Choroid plexus epithelial cell (primary cell): ENCODE measurements around the gene GNAZ.

Experiments used
- DNase-seq: peaks from one replicate; pipeline ENCODE4 v3.0.0-alpha.2; 2010; ENCODE audit warnings: low read depth
- H3K4me3 ChIP-seq: 2 replicates; pipeline ENCODE4 v1.5.1; 2011; ENCODE audit warnings: low read depth, mild to moderate bottlenecking, control low read depth, low read length, moderate library complexity
- TF ChIP-seq, protein P1 (sequence below): conservative IDR thresholded peaks from 2 replicates; pipeline ENCODE4 v1.5.1; 2011; ENCODE audit warnings: low read depth, mild to moderate bottlenecking, control low read depth, inconsistent platforms, low read length, moderate library complexity

The GNAZ gene

GRCh38 chr22:23138584-23139435 is 68.5 kb downstream of the GNAZ start:
- no peak for DNase-seq
- TF ChIP-seq, protein P1, sequence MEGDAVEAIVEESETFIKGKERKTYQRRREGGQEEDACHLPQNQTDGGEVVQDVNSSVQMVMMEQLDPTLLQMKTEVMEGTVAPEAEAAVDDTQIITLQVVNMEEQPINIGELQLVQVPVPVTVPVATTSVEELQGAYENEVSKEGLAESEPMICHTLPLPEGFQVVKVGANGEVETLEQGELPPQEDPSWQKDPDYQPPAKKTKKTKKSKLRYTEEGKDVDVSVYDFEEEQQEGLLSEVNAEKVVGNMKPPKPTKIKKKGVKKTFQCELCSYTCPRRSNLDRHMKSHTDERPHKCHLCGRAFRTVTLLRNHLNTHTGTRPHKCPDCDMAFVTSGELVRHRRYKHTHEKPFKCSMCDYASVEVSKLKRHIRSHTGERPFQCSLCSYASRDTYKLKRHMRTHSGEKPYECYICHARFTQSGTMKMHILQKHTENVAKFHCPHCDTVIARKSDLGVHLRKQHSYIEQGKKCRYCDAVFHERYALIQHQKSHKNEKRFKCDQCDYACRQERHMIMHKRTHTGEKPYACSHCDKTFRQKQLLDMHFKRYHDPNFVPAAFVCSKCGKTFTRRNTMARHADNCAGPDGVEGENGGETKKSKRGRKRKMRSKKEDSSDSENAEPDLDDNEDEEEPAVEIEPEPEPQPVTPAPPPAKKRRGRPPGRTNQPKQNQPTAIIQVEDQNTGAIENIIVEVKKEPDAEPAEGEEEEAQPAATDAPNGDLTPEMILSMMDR: no peak
- H3K4me3 ChIP-seq: no peak overlapping the region

DNA sequence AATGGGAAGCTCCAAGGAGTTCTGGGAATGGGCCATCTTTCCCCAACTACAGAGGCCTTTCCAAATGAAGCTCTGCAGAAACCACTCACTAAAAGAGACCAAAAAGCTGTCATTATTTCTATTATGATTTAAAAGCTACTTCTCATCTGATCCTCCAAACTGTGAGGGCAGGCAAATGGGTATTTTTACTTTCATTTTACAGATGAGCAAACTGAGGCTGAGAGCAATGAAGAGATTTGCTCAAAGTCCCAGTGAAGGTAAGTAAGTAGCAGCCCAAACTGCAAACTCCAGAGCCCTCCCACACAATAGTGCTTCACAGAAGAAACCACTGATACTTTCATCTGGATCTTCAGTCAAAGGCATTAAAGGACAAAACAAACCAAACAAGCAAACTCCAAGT is 70.1 kb downstream of the GNAZ start:
- TF ChIP-seq, protein P1: no peak
- DNase-seq: no peak
- H3K4me3 ChIP-seq: no peak overlapping the region

DNA sequence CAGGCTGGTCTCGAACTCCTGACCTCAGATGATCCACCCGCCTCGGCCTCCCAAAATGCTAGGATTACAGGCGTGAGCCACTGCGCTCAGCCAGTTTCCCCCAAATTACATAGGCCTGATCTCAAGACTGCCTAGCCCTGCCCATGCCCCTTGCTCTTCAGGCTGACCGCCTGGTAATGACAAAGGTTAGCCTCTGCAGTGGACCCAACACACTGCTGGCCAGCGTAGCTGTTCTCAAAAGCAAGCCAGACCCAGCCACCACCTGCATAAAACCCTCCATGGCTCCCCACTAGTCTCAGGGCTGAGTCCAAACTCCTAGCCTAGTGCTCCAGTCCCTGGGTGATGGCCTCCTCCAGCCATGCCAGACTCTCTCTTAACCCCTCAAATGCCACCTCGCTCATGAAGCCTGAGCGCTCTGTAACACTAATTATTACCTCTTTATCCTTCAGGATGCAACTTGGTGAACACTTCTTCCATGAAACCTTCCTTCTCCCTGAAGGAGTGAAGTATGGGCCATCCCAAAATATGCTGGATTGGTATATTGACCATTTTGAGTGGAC is 72.3 kb downstream of the GNAZ start:
- no peak for DNase-seq
- H3K4me3 ChIP-seq: no peak overlapping the region
- TF ChIP-seq, protein P1: no peak

DNA sequence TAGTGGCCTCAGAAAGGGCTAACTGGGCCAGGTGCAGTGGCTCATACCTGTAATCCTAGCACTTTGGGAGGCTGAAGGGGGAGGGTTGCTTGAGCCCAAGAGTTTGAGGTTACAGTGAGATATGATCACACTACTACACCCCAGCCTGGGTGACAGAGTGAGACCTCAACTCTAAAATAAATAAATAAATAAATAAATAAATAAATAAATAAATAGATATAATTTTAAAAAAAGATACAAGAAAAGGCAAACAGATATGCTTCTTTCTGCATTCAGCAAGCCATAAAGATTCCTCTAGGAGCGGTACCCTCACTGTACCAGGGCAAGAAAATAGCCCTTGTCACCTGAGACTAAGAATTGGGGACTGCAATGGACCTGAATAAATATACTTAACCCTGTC is 72.8 kb downstream of the GNAZ start:
- TF ChIP-seq, protein P1: no peak
- DNase-seq: no peak
- no peak overlapping the region for H3K4me3 ChIP-seq

GRCh38 chr22:23144432-23144831 is 74.1 kb downstream of the GNAZ start:
- DNase-seq: no peak
- H3K4me3 ChIP-seq: no peak overlapping the region
- TF ChIP-seq, protein P1: no peak

- DNase-seq: peak; percentile 100
- peak within 1 kb of the TSS; percentile 67 for H3K4me3 ChIP-seq
- TF ChIP-seq, protein P1: no peak
Observed at GRCh38 chr22:23144932-23145877, 74.9 kb downstream of the GNAZ start, which contains the start of gene RAB36. TSS of gene RAB36 (plus strand) at chr22:23145477. CDS start at chr22:23146617, 1,140 bp downstream.
